Colonic mucosa (tissue), 4 donors: Measurements from ENCODE around the gene CD38. TPM values are rescaled to one million over a fixed set of nuclear protein-coding genes. Genes with fewer than 3 reads are reported as not detected.

Experiments
- DNase-seq: peaks from one replicate; pipeline ENCODE4 v3.0.0-alpha.2; 2020
- H3K27ac ChIP-seq: fragments of 200-600 bp; one replicate; pipeline ENCODE4 v1.8.0; 2021
- H3K27me3 ChIP-seq: fragments of 200-600 bp; one replicate; pipeline ENCODE4 v1.8.0; 2021
- H3K36me3 ChIP-seq: fragments of 200-600 bp; one replicate; pipeline ENCODE4 v1.8.0; 2021
- H3K4me1 ChIP-seq: fragments of 200-600 bp; one replicate; pipeline ENCODE4 v1.8.0; 2021; ENCODE audit warnings: mild to moderate bottlenecking
- H3K4me3 ChIP-seq: fragments of 200-600 bp; one replicate; pipeline ENCODE4 v1.8.0; 2021
- H3K9ac ChIP-seq, 2 donors: one replicate each; pipeline ENCODE4 v1.7.0; 2013; ENCODE audit warnings: control low read depth in 2 of 2, low read depth in 2 of 2, low read length in 2 of 2
- H3K9me3 ChIP-seq: fragments of 200-600 bp; one replicate; pipeline ENCODE4 v1.8.0; 2021
- intact Hi-C: fragments of 100-400 bp; cut with DNase I; formaldehyde crosslinking; loops from one replicate; pipeline ENCODE4 v1.14.1; 2022
- total RNA-seq, 2 donors: library from RNA; stranded (reverse); fragmentation: NEBNext Ultra II Directional in 1 of 2; extraction: Animal tissue kit (Norgen Biotek cat#: 25700) in 1 of 2; gene quantifications; one replicate each; pipeline ENCODE4 v1.2.1, GENCODE V29; 2021
- TF ChIP-seq, protein P1 (sequence below): fragments of 200-600 bp; IDR thresholded peaks from one replicate; pipeline ENCODE4 v1.8.0; 2022; ENCODE audit warnings: antibody characterized with exemption, mild to moderate bottlenecking
- donor health status: healthy.
- donor health status: DM: no; HTN: no; CAD: no.
- donor health status: DM: no; HTN: no; CAD: no.

CD38 gene
- total RNA-seq, 2 donors from 2014 or later: 2.5 to 2.6 TPM

DNA sequence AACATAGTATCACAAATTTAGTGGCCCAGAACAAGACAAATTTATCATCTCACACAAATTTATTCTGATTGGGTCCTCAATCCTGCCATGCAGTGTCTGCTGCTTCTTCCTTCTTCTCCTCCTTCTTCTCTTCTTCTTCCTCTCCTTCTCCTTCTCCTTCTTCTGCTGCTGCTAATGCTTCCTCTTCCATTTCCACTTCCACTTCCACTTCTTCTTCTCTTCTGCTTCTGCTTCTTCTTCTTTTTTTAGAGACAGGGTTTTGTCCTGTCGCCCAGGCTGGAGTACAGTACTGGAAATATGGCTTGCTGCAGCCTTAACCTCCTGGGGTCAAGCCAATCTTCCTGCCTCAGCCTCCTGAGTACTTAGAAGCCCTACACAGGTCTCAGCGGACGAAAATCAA, 122.9 kb downstream of the CD38 start:
- Histone ChIP-seq H3K9ac (no peak overlapping the region), H3K9me3 (no peaks in the 10 kb centered on the region), H3K4me1 (no peaks in the 10 kb centered on the region), H3K27ac (no peak overlapping the region), H3K4me3 (no peak overlapping the region), H3K27me3 (no peaks in the 10 kb centered on the region), H3K36me3 (no peaks in the 10 kb centered on the region)
- DNase-seq: no peak
- TF ChIP-seq, protein P1, sequence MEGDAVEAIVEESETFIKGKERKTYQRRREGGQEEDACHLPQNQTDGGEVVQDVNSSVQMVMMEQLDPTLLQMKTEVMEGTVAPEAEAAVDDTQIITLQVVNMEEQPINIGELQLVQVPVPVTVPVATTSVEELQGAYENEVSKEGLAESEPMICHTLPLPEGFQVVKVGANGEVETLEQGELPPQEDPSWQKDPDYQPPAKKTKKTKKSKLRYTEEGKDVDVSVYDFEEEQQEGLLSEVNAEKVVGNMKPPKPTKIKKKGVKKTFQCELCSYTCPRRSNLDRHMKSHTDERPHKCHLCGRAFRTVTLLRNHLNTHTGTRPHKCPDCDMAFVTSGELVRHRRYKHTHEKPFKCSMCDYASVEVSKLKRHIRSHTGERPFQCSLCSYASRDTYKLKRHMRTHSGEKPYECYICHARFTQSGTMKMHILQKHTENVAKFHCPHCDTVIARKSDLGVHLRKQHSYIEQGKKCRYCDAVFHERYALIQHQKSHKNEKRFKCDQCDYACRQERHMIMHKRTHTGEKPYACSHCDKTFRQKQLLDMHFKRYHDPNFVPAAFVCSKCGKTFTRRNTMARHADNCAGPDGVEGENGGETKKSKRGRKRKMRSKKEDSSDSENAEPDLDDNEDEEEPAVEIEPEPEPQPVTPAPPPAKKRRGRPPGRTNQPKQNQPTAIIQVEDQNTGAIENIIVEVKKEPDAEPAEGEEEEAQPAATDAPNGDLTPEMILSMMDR: no peak
- intact Hi-C loops: no loop called here

DNA sequence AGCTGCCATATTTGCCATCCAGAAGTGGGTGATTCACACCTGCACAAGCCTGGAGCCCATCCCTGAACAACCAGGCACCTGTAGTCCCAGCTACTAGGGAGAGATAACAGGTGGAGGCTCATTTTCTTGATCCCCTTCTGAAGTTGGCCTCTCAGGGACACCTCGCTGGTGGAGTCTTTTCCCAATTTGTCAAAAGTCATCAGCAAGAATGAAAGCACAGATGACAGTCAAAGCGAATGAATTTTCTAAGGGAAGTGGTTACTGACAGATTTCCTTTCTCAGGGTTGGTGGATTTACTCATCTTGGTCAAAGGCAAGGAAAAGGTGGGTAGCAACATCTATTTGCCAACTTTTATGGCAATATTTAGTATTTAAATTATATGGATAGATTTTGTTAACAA, 123.9 kb downstream of the CD38 start:
- intact Hi-C loops: no loop called here

DNA sequence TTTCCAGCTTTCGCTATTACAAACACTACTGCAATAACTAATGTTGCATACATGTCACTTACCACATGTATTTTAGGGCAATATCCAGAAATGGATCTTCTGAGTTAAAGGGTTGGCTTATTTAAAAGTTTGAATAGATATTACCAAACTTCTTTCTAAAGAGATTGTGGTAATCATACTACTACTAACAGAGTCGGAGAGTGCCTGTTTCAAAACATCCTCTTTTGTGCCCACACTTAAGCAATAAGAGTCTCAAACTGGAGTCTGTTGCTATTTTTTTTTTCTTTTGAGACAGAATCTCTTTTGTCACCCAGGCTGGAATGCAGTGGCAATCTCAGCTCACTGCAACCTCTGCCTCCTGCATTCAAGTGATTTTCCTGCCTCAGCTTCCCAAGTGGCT, 124.6 kb downstream of the CD38 start:
- no peaks in the 10 kb centered on the region for H3K4me1 ChIP-seq
- no peaks in the 10 kb centered on the region for H3K27me3 ChIP-seq
- TF ChIP-seq, protein P1: no peak
- no peak overlapping the region for H3K4me3 ChIP-seq
- H3K9me3 ChIP-seq: no peaks in the 10 kb centered on the region
- intact Hi-C loops: no loop called here
- no peak for DNase-seq
- no peaks in the 10 kb centered on the region for H3K36me3 ChIP-seq
- no peak overlapping the region for H3K9ac ChIP-seq
- no peak overlapping the region for H3K27ac ChIP-seq

More for the DNA sequence above, 123.9 kb downstream of the CD38 start:
- DNase-seq: no peak
- Histone ChIP-seq H3K9me3 (no peaks in the 10 kb centered on the region), H3K9ac (no peak overlapping the region), H3K36me3 (no peaks in the 10 kb centered on the region), H3K27me3 (no peaks in the 10 kb centered on the region), H3K27ac (no peak overlapping the region), H3K4me1 (no peaks in the 10 kb centered on the region), H3K4me3 (no peak overlapping the region)
- TF ChIP-seq, protein P1: no peak

Other genes starting within 250 kb of the CD38 start
- gene FBXL5, start 123.0 kb upstream of the CD38 start, total RNA-seq: 10 to 100 TPM; 43.4 to 52.1 TPM
- 10 to 100 TPM; 27.3 to 32.2 TPM for gene FAM200B, start 96.5 kb upstream of the CD38 start, total RNA-seq
- gene BST1, start 75.3 kb upstream of the CD38 start, total RNA-seq: 10 to 100 TPM in 1 of 2 donors, 1 to 10 TPM in 1; 9.2 to 12.4 TPM
- gene FGFBP1, start 160.4 kb downstream of the CD38 start, total RNA-seq: 10 to 100 TPM; 39.1 to 62.3 TPM
- under 1 TPM; 0.37 to 0.96 TPM for gene FGFBP2, start 184.8 kb downstream of the CD38 start, total RNA-seq